CD4-positive, alpha-beta T cell (primary cell): Measurements from ENCODE around the gene CMTM1. TPM values are rescaled to one million over a fixed set of nuclear protein-coding genes. Genes with fewer than 3 reads are reported as not detected.
A peak's percentile ranks its signal among the peaks of the same experiment; 100 is the strongest.
"Not testable (repeated sequence)": the region's sequence is repeated elsewhere in the genome, so short reads cannot be mapped to it uniquely, and the experiment has no call there.

Source experiments
- ATAC-seq: fragments of 200-7000 bp; cut with Tn5 transposase; one replicate; pipeline ENCODE4 v1.10.0; 2022; ENCODE audit warnings: mild to moderate bottlenecking; ENCODE audit not compliant: poor library complexity
- CTCF ChIA-PET: fragments of 350-600 bp; sonication (Branson Sonifier 250); formaldehyde crosslinking; loops from one replicate; lab custom pipeline; 2021; ENCODE audit warnings: antibody characterized with exemption, inconsistent platforms; lab: Charles Lee
- POLR2A ChIA-PET: fragments of 350-600 bp; sonication (Branson Sonifier 250); formaldehyde crosslinking; loops from one replicate; lab custom pipeline; 2021; ENCODE audit warnings: antibody characterized with exemption, inconsistent platforms; lab: Charles Lee
- DNase-seq, 14 experiments: peaks; one replicate each; pipeline ENCODE4 v3.0.0-alpha.2; 2013 to 2020; ENCODE audit warnings: mixed read lengths in 2 of 14
- H3K27ac ChIP-seq, 2 donors: one replicate each; pipeline versions ENCODE4 v1.5.1 to v1.7.0; 2013; ENCODE audit warnings: low read length in 2 of 2, low read depth in 1 of 2, mild to moderate bottlenecking in 1 of 2
- H3K27me3 ChIP-seq, 2 experiments: 1 replicate in 1 of 2; 2 replicates in 1 of 2; pipeline versions ENCODE4 v1.6.1 to v1.7.0; 2013; ENCODE audit warnings: low read length in 2 of 2, control low read depth in 1 of 2, mild to moderate bottlenecking in 1 of 2, moderate library complexity in 1 of 2; ENCODE audit not compliant: insufficient read depth in 2 of 2, control insufficient read depth in 1 of 2
- H3K36me3 ChIP-seq: one replicate; pipeline ENCODE4 v1.6.1; 2013; ENCODE audit warnings: low read length, control low read depth; ENCODE audit not compliant: insufficient read depth
- H3K4me1 ChIP-seq: one replicate; pipeline ENCODE4 v1.6.1; 2013; ENCODE audit warnings: low read length, control low read depth; ENCODE audit not compliant: insufficient read depth
- H3K4me3 ChIP-seq: one replicate; pipeline ENCODE4 v1.5.1; 2013; ENCODE audit warnings: mild to moderate bottlenecking, low read length, moderate library complexity
- H3K9me3 ChIP-seq, 2 experiments: 1 replicate in 1 of 2; 2 replicates in 1 of 2; pipeline versions ENCODE4 v1.6.1 to v1.7.0; 2013; ENCODE audit warnings: low read length in 2 of 2, mild to moderate bottlenecking in 2 of 2, control low read depth in 1 of 2, moderate library complexity in 1 of 2; ENCODE audit not compliant: control insufficient read depth in 1 of 2, insufficient read depth in 1 of 2
- H3K27ac Mint-ChIP-seq: one replicate; pipeline ENCODE4 v1.8.0; 2020; ENCODE audit warnings: mixed read lengths
- H3K27me3 Mint-ChIP-seq: one replicate; pipeline ENCODE4 v1.8.0; 2021; ENCODE audit warnings: mixed read lengths
- H3K36me3 Mint-ChIP-seq: one replicate; pipeline ENCODE4 v1.8.0; 2021; ENCODE audit warnings: low read depth, mixed read lengths
- H3K4me1 Mint-ChIP-seq: one replicate; pipeline ENCODE4 v1.8.0; 2021; ENCODE audit warnings: low read depth, mixed read lengths
- H3K4me3 Mint-ChIP-seq: one replicate; pipeline ENCODE4 v1.8.0; 2020; ENCODE audit warnings: mild to moderate bottlenecking, mixed read lengths
- H3K9me3 Mint-ChIP-seq: one replicate; pipeline ENCODE4 v1.8.0; 2020; ENCODE audit warnings: mixed read lengths
- intact Hi-C, 2 experiments: fragments of 100-400 bp; cut with DNase I in 1 of 2; cut with micrococcal nuclease in 1 of 2; formaldehyde crosslinking; loops; one replicate each; pipeline versions ENCODE4 v1.15.1 to v1.9.0; 2023 to 2025; cut with DNase I, micrococcal nuclease
- total RNA-seq, 174 experiments: library from RNA in 2 of 174; stranded (reverse) in 2 of 174; gene quantifications; one replicate each; pipeline ENCODE4 v1.2.3 and lab custom pipeline; 2021 to 2026
- TF ChIP-seq, protein P1 (sequence below): fragments of 200-600 bp; IDR thresholded peaks from one replicate; pipeline ENCODE4 v1.8.0; 2022; ENCODE audit warnings: antibody characterized with exemption, mild to moderate bottlenecking

The CMTM1 gene
- total RNA-seq, 2 experiments from 2014 or later, result 0.66 to 1.1 TPM

- Mint-ChIP-seq H3K27me3 (no peaks in the 10 kb centered on the region), H3K4me3 (peak overlapping the region; percentile 47), H3K27ac (peak overlapping the region; percentile 83), H3K36me3 (peaks cover 57% of the 10 kb centered on the region), H3K4me1 (peaks cover 39% of the 10 kb centered on the region), H3K9me3 (no peaks in the 10 kb centered on the region)
- no peak overlapping the region for H3K27ac ChIP-seq
- H3K9me3 ChIP-seq, result no peaks in the 10 kb centered on the region
- H3K4me1 ChIP-seq, result peaks cover 46% of the 10 kb centered on the region
- TF ChIP-seq, protein P1, sequence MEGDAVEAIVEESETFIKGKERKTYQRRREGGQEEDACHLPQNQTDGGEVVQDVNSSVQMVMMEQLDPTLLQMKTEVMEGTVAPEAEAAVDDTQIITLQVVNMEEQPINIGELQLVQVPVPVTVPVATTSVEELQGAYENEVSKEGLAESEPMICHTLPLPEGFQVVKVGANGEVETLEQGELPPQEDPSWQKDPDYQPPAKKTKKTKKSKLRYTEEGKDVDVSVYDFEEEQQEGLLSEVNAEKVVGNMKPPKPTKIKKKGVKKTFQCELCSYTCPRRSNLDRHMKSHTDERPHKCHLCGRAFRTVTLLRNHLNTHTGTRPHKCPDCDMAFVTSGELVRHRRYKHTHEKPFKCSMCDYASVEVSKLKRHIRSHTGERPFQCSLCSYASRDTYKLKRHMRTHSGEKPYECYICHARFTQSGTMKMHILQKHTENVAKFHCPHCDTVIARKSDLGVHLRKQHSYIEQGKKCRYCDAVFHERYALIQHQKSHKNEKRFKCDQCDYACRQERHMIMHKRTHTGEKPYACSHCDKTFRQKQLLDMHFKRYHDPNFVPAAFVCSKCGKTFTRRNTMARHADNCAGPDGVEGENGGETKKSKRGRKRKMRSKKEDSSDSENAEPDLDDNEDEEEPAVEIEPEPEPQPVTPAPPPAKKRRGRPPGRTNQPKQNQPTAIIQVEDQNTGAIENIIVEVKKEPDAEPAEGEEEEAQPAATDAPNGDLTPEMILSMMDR, result peak; percentile 87
- DNase-seq (peak; percentile 71 to 91 (median 80)), ATAC-seq (peak; percentile 34)
- H3K36me3 ChIP-seq, result peaks cover 48% of the 10 kb centered on the region
- no peak overlapping the region for H3K4me3 ChIP-seq
- ChIA-PET POLR2A (interaction anchor here (0.9 to 2.9 kb wide), 7 partner anchors 19 to 221 kb away, joined by 3 to 10 read pairs (median 5); partner anchors contain the start of genes CKLF and CMTM2), CTCF (interaction anchor here (0.6 to 2.9 kb wide), 29 partner anchors 9 to 204 kb away, joined by 3 to 29 read pairs (median 4); partner anchors contain the start of genes CKLF, CMTM2 and DYNC1LI2)
- H3K27me3 ChIP-seq, result no peaks in the 10 kb centered on the region
- intact Hi-C loops, result loop anchor here (1.0 to 5.0 kb wide), 6 partner anchors 44 to 260 kb away; partner anchors contain the start of gene DYNC1LI2 (in 1 of the 2)
Observed at GRCh38 chr16:66608241-66609138, 42.3 kb downstream of the CMTM1 start.

GRCh38 chr16:66609139-66609510 is 42.9 kb downstream of the CMTM1 start:
- Mint-ChIP-seq H3K4me3 (no peak overlapping the region), H3K27me3 (no peaks in the 10 kb centered on the region), H3K36me3 (peaks cover 52% of the 10 kb centered on the region), H3K27ac (no peak overlapping the region), H3K4me1 (peaks cover 33% of the 10 kb centered on the region), H3K9me3 (no peaks in the 10 kb centered on the region)
- Histone ChIP-seq H3K4me1 (peaks cover 40% of the 10 kb centered on the region), H3K27ac (no peak overlapping the region), H3K27me3 (no peaks in the 10 kb centered on the region), H3K36me3 (peaks cover 50% of the 10 kb centered on the region), H3K9me3 (no peaks in the 10 kb centered on the region), H3K4me3 (no peak overlapping the region)
- CTCF ChIA-PET, result interaction anchor here (0.6 to 2.9 kb wide), 29 partner anchors 9 to 205 kb away, joined by 3 to 29 read pairs (median 4); partner anchors contain the start of genes CKLF, CMTM2 and DYNC1LI2
- TF ChIP-seq, protein P1, result no peak
- POLR2A ChIA-PET, result interaction anchor here (0.9 to 2.9 kb wide), 6 partner anchors 19 to 199 kb away, joined by 3 to 10 read pairs (median 6); partner anchors contain the start of genes CKLF and CMTM2
- intact Hi-C loops, result loop anchor here (2.0 to 5.0 kb wide), 4 partner anchors 43 to 260 kb away; partner anchors contain the start of gene DYNC1LI2 (in 1 of the 2)
- peak in 1 of 14 experiments; percentile 33 for DNase-seq
- no peak for ATAC-seq

GRCh38 chr16:66610111-66610820 is 44.0 kb downstream of the CMTM1 start:
- peaks cover 49% of the 10 kb centered on the region for H3K36me3 Mint-ChIP-seq
- TF ChIP-seq, protein P1, result no peak

GRCh38 chr16:66611911-66612310 is 45.7 kb downstream of the CMTM1 start:
- H3K36me3 Mint-ChIP-seq, result peaks cover 52% of the 10 kb centered on the region
- H3K27ac Mint-ChIP-seq, ATAC-seq, H3K27me3 ChIP-seq, H3K27me3 Mint-ChIP-seq, DNase-seq, H3K27ac ChIP-seq, intact Hi-C loops, H3K4me3 Mint-ChIP-seq, H3K9me3 Mint-ChIP-seq, CTCF ChIA-PET, H3K9me3 ChIP-seq, H3K4me3 ChIP-seq, POLR2A ChIA-PET: not testable (repeated sequence)
- Histone ChIP-seq H3K4me1 (peaks cover 22% of the 10 kb centered on the region), H3K36me3 (peaks cover 50% of the 10 kb centered on the region)
- peaks cover 17% of the 10 kb centered on the region for H3K4me1 Mint-ChIP-seq

More at GRCh38 chr16:66610111-66610820, 44.0 kb downstream of the CMTM1 start:
- peaks cover 38% of the 10 kb centered on the region for H3K4me1 ChIP-seq
- ATAC-seq (no peak), DNase-seq (no peak)
- intact Hi-C loops, result no loop called here
- no peaks in the 10 kb centered on the region for H3K27me3 ChIP-seq
- H3K9me3 Mint-ChIP-seq, result no peaks in the 10 kb centered on the region
- H3K4me3 Mint-ChIP-seq, result no peak overlapping the region
- peaks cover 30% of the 10 kb centered on the region for H3K4me1 Mint-ChIP-seq
- peak overlapping the region; percentile 53 for H3K27ac Mint-ChIP-seq
- CTCF ChIA-PET, result no interaction called here
- H3K4me3 ChIP-seq, result no peak overlapping the region
- no peak overlapping the region for H3K27ac ChIP-seq
- H3K36me3 ChIP-seq, result peaks cover 50% of the 10 kb centered on the region
- no peaks in the 10 kb centered on the region for H3K9me3 ChIP-seq
- POLR2A ChIA-PET, result no interaction called here
- no peaks in the 10 kb centered on the region for H3K27me3 Mint-ChIP-seq
